Heart left ventricle (tissue), 13 donors: Measurements from ENCODE around the gene PTCD1.

Experiments used
- POLR2A ChIP-seq, 2 donors: fragments of 450-650 bp; IDR thresholded peaks; one replicate each; pipeline ENCODE4 v1.6.1; 2017; ENCODE audit warnings: antibody characterized with exemption in 2 of 2, mild to moderate bottlenecking in 2 of 2, moderate library complexity in 2 of 2
- TF ChIP-seq, protein P1 (sequence below), 12 donors: fragments of 200-600 bp; sonication (generic) in 4 of 12; IDR thresholded peaks; one replicate each; pipeline versions ENCODE4 v1.5.0 to v1.8.0; 2018 to 2022; ENCODE audit warnings: antibody characterized with exemption in 12 of 12, mild to moderate bottlenecking in 5 of 12
- donor health status: ischemic (EF 13 %, LVEDD 7.1; RV severe dilation, severe dysfunction).
- donor health status: DM: no; HTN: yes; CAD: no.
- donor health status: DM: no; HTN: no; CAD: no.
- donor health status: ischemic (EF 25% LVEDD 6.9; RV normal size, moderate dysfunction).
- donor health status: ischemic (EF 25% LVEDD 5.7; RV mildly dilated, moderate dysfunction).
- donor health status: ischemic (EF 35%, LVEDD 5.7; RV mildly dilated, moderate dysfunction).
- donor health status: nonischemic (EF 11% LVEDD 7.7; RV severe dilation, severe dysfunction).
- donor health status: DM: yes; HTN: yes; CAD: no.
- donor health status: PGD.
- donor health status: ischemic (EF 29% LVEDD 5.4; RV normal size, mild dysfunction).
- donor health status: nonischemic (EF 23%, LVEDD 6.1; RV moderate dilation, normal function).

DNA sequence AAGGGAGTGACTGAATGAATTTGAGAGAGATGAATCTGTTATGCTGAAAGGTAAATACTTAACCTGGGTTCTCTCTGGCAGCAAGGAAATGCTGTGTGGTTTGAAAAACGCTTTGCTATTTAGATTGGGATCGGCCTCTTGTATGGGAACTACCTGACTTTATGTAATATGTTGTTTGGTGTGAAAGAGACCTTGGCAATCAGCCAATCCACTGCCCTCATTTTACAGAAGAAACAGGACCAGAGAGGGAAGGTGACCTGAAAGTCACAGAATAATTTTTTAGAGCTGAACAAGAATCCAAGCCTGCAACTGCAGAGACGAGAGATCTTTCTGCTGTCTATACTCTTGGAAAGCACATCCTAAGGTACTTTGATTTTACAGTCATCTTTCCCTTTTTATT lies 28.8 kb downstream of the PTCD1 start:
- TF ChIP-seq, protein P1, sequence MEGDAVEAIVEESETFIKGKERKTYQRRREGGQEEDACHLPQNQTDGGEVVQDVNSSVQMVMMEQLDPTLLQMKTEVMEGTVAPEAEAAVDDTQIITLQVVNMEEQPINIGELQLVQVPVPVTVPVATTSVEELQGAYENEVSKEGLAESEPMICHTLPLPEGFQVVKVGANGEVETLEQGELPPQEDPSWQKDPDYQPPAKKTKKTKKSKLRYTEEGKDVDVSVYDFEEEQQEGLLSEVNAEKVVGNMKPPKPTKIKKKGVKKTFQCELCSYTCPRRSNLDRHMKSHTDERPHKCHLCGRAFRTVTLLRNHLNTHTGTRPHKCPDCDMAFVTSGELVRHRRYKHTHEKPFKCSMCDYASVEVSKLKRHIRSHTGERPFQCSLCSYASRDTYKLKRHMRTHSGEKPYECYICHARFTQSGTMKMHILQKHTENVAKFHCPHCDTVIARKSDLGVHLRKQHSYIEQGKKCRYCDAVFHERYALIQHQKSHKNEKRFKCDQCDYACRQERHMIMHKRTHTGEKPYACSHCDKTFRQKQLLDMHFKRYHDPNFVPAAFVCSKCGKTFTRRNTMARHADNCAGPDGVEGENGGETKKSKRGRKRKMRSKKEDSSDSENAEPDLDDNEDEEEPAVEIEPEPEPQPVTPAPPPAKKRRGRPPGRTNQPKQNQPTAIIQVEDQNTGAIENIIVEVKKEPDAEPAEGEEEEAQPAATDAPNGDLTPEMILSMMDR (IDR thresholded peaks at IDR 0.05): no peak
- no peak for TF ChIP-seq POLR2A (IDR thresholded peaks at IDR 0.05)
